SW480 (cell line): ENCODE results near the gene SPEN.

Experiments
- DNase-seq: peaks from one replicate; pipeline ENCODE4 v3.0.0-alpha.2; 2016; ENCODE audit warnings: low spot score

The SPEN gene

GRCh38 chr1:15989776-15990175 is 142.3 kb downstream of the SPEN start:
- no peak for DNase-seq
